ENCODE data around the gene DLGAP4.
"Not testable (repeated sequence)": the region's sequence is repeated elsewhere in the genome, so short reads cannot be mapped to it uniquely, and the experiment has no call there.

The DLGAP4 gene

DNA sequence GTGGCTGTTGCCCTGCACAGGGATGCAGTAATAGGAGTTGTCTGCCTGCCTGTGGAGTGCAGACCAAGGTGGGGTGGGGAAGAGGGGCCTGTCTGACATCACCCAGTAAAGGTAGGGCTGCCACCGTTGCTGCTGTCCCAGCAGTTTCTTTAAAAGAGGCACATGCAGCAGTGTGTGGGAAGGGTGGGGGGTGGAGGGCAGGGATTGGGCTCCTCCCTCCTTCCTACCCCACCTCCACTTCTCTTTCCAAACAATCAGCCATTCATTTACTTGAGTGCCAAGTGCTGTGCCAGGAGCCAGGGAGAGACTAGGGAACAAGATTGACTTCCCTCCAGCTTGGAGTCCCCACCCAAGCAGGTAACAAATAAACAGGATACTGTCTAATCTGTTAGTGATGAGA is 168.4 kb downstream of the DLGAP4 start:
- 0 out of 2 replicates have a peak, but pooled peaks cover 4% of the 10 kb centered on the region for H3F3A ChIP-seq (ENCODE audit: insufficient read depth, low read length)
- no peak overlapping the region for H3K4me2 ChIP-seq (ENCODE audit: low read depth, low read length)
- H3K9me3 ChIP-seq (replicated peaks; ENCODE audit: insufficient read depth, low read length) = no peaks in the 10 kb centered on the region
- H3K9ac ChIP-seq (ENCODE audit: low read length) = no peak overlapping the region
- no peak for DNase-seq
- H3K27ac ChIP-seq (ENCODE audit: low read length) = no peak overlapping the region
- H3K36me3 ChIP-seq (replicated peaks; ENCODE audit: insufficient read depth, low read length) = no peaks in the 10 kb centered on the region
- H3K4me3 ChIP-seq (ENCODE audit: low read length) = no peak overlapping the region
- TF ChIP-seq EZH2phosphoT487 (IDR thresholded peaks at IDR 0.05; ENCODE audit: low read length) (no peak), EZH2 (optimal IDR thresholded peaks at IDR 0.05; ENCODE audit: low read depth, low read length) (no peak)
- TF ChIP-seq, protein P1, sequence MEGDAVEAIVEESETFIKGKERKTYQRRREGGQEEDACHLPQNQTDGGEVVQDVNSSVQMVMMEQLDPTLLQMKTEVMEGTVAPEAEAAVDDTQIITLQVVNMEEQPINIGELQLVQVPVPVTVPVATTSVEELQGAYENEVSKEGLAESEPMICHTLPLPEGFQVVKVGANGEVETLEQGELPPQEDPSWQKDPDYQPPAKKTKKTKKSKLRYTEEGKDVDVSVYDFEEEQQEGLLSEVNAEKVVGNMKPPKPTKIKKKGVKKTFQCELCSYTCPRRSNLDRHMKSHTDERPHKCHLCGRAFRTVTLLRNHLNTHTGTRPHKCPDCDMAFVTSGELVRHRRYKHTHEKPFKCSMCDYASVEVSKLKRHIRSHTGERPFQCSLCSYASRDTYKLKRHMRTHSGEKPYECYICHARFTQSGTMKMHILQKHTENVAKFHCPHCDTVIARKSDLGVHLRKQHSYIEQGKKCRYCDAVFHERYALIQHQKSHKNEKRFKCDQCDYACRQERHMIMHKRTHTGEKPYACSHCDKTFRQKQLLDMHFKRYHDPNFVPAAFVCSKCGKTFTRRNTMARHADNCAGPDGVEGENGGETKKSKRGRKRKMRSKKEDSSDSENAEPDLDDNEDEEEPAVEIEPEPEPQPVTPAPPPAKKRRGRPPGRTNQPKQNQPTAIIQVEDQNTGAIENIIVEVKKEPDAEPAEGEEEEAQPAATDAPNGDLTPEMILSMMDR (IDR thresholded peaks at IDR 0.05; ENCODE audit: low read length) = no peak
- H4K20me1 ChIP-seq (ENCODE audit: insufficient read depth, low read length) = no peaks in the 10 kb centered on the region
- H3K4me1 ChIP-seq (ENCODE audit: low read length) = peaks cover 7% of the 10 kb centered on the region; the same call in 1 of the 2 replicates
- no peaks in the 10 kb centered on the region for H3K9me2 ChIP-seq (replicated peaks; ENCODE audit: insufficient read depth, low read length)
- H3K79me2 ChIP-seq (ENCODE audit: low read length) = peaks cover 6% of the 10 kb centered on the region; the same call in 1 of the 2 replicates
- no peaks in the 10 kb centered on the region for H3K27me3 ChIP-seq (replicated peaks; ENCODE audit: insufficient read depth, low read length)
- no peak overlapping the region for H2AFZ ChIP-seq (ENCODE audit: low read length)

GRCh38 chr20:36475054-36475453 is 168.9 kb downstream of the DLGAP4 start:
- not testable (repeated sequence) for H3K36me3 ChIP-seq (replicated peaks; ENCODE audit: insufficient read depth, low read length); H2AFZ ChIP-seq (ENCODE audit: low read length); H3K27me3 ChIP-seq (replicated peaks; ENCODE audit: insufficient read depth, low read length); H4K20me1 ChIP-seq (ENCODE audit: insufficient read depth, low read length); H3K79me2 ChIP-seq (ENCODE audit: low read length); DNase-seq; H3K27ac ChIP-seq (ENCODE audit: low read length); H3K9ac ChIP-seq (ENCODE audit: low read length); H3K9me3 ChIP-seq (replicated peaks; ENCODE audit: insufficient read depth, low read length); H3K9me2 ChIP-seq (replicated peaks; ENCODE audit: insufficient read depth, low read length); H3K4me3 ChIP-seq (ENCODE audit: low read length); H3K4me1 ChIP-seq (ENCODE audit: low read length); H3F3A ChIP-seq (ENCODE audit: insufficient read depth, low read length); H3K4me2 ChIP-seq (ENCODE audit: low read depth, low read length)

GRCh38 chr20:36477475-36477874 is 171.3 kb downstream of the DLGAP4 start:
- DNase-seq = no peak

More at GRCh38 chr20:36477475-36477874, 171.3 kb downstream of the DLGAP4 start:
- no peak for TF ChIP-seq EZH2phosphoT487 (IDR thresholded peaks at IDR 0.05; ENCODE audit: low read length)
- no peak for TF ChIP-seq EZH2 (optimal IDR thresholded peaks at IDR 0.05; ENCODE audit: low read depth, low read length)
- TF ChIP-seq, protein P1 (IDR thresholded peaks at IDR 0.05; ENCODE audit: low read length) = no peak
- H3K4me3 ChIP-seq (ENCODE audit: low read length) = no peak overlapping the region
- no peaks in the 10 kb centered on the region for H3K36me3 ChIP-seq (replicated peaks; ENCODE audit: insufficient read depth, low read length)
- H3F3A ChIP-seq (ENCODE audit: insufficient read depth, low read length) = 0 out of 2 replicates have a peak, but pooled peaks cover 4% of the 10 kb centered on the region
- H3K27me3 ChIP-seq (replicated peaks; ENCODE audit: insufficient read depth, low read length) = no peaks in the 10 kb centered on the region
- no peaks in the 10 kb centered on the region for H3K79me2 ChIP-seq (ENCODE audit: low read length)
- no peak overlapping the region for H3K27ac ChIP-seq (ENCODE audit: low read length)
- no peak overlapping the region for H2AFZ ChIP-seq (ENCODE audit: low read length)
- H3K4me2 ChIP-seq (ENCODE audit: low read depth, low read length) = no peak overlapping the region
- no peaks in the 10 kb centered on the region for H3K9me3 ChIP-seq (replicated peaks; ENCODE audit: insufficient read depth, low read length)
- H3K9me2 ChIP-seq (replicated peaks; ENCODE audit: insufficient read depth, low read length) = no peaks in the 10 kb centered on the region
- no peaks in the 10 kb centered on the region for H4K20me1 ChIP-seq (ENCODE audit: insufficient read depth, low read length)
- H3K9ac ChIP-seq (ENCODE audit: low read length) = no peak overlapping the region
- H3K4me1 ChIP-seq (ENCODE audit: low read length) = no peaks in the 10 kb centered on the region
